Measurements from ENCODE around the gene IL1A.

The IL1A gene

GRCh38 chr2:112728029-112728362 is 56.3 kb downstream of the IL1A start:
- in situ Hi-C loops (cut with MboI; ENCODE audit: low sequenced_read_pairs), result no loop called here

GRCh38 chr2:112727276-112728028 is 56.8 kb downstream of the IL1A start:
- in situ Hi-C loops (cut with MboI; ENCODE audit: low sequenced_read_pairs), result no loop called here

- in situ Hi-C loops (cut with MboI; ENCODE audit: low sequenced_read_pairs), result no loop called here
Measured at GRCh38 chr2:112726487-112727190, 57.7 kb downstream of the IL1A start.

- in situ Hi-C loops (cut with MboI; ENCODE audit: low sequenced_read_pairs), result no loop called here
Measured at GRCh38 chr2:112725545-112726457, 58.5 kb downstream of the IL1A start.

- in situ Hi-C loops (cut with MboI; ENCODE audit: low sequenced_read_pairs), result no loop called here
Measured at GRCh38 chr2:112724591-112725525, 59.4 kb downstream of the IL1A start.

GRCh38 chr2:112723995-112724394 is 60.3 kb downstream of the IL1A start:
- in situ Hi-C loops (cut with MboI; ENCODE audit: low sequenced_read_pairs), result no loop called here
